CD4-positive, alpha-beta T cell (primary cell): ENCODE measurements around the gene GALR3. TPM values are rescaled to one million over a fixed set of nuclear protein-coding genes. Genes with fewer than 3 reads are reported as not detected.

Experiments
- ATAC-seq: fragments of 200-7000 bp; cut with Tn5 transposase; one replicate; pipeline ENCODE4 v1.10.0; 2022; ENCODE audit warnings: mild to moderate bottlenecking; ENCODE audit not compliant: poor library complexity
- CTCF ChIA-PET: fragments of 350-600 bp; sonication (Branson Sonifier 250); formaldehyde crosslinking; loops from one replicate; lab custom pipeline; 2021; ENCODE audit warnings: antibody characterized with exemption, inconsistent platforms; lab: Charles Lee
- POLR2A ChIA-PET: fragments of 350-600 bp; sonication (Branson Sonifier 250); formaldehyde crosslinking; loops from one replicate; lab custom pipeline; 2021; ENCODE audit warnings: antibody characterized with exemption, inconsistent platforms; lab: Charles Lee
- DNase-seq, 14 experiments: peaks; one replicate each; pipeline ENCODE4 v3.0.0-alpha.2; 2013 to 2020; ENCODE audit warnings: mixed read lengths in 2 of 14
- H3K27ac ChIP-seq, 2 donors: one replicate each; pipeline versions ENCODE4 v1.5.1 to v1.7.0; 2013; ENCODE audit warnings: low read length in 2 of 2, low read depth in 1 of 2, mild to moderate bottlenecking in 1 of 2
- H3K27me3 ChIP-seq, 2 experiments: 1 replicate in 1 of 2; 2 replicates in 1 of 2; pipeline versions ENCODE4 v1.6.1 to v1.7.0; 2013; ENCODE audit warnings: low read length in 2 of 2, control low read depth in 1 of 2, mild to moderate bottlenecking in 1 of 2, moderate library complexity in 1 of 2; ENCODE audit not compliant: insufficient read depth in 2 of 2, control insufficient read depth in 1 of 2
- H3K36me3 ChIP-seq: one replicate; pipeline ENCODE4 v1.6.1; 2013; ENCODE audit warnings: low read length, control low read depth; ENCODE audit not compliant: insufficient read depth
- H3K4me1 ChIP-seq: one replicate; pipeline ENCODE4 v1.6.1; 2013; ENCODE audit warnings: low read length, control low read depth; ENCODE audit not compliant: insufficient read depth
- H3K4me3 ChIP-seq: one replicate; pipeline ENCODE4 v1.5.1; 2013; ENCODE audit warnings: mild to moderate bottlenecking, low read length, moderate library complexity
- H3K9me3 ChIP-seq, 2 experiments: 1 replicate in 1 of 2; 2 replicates in 1 of 2; pipeline versions ENCODE4 v1.6.1 to v1.7.0; 2013; ENCODE audit warnings: low read length in 2 of 2, mild to moderate bottlenecking in 2 of 2, control low read depth in 1 of 2, moderate library complexity in 1 of 2; ENCODE audit not compliant: control insufficient read depth in 1 of 2, insufficient read depth in 1 of 2
- H3K27ac Mint-ChIP-seq: one replicate; pipeline ENCODE4 v1.8.0; 2020; ENCODE audit warnings: mixed read lengths
- H3K27me3 Mint-ChIP-seq: one replicate; pipeline ENCODE4 v1.8.0; 2021; ENCODE audit warnings: mixed read lengths
- H3K36me3 Mint-ChIP-seq: one replicate; pipeline ENCODE4 v1.8.0; 2021; ENCODE audit warnings: low read depth, mixed read lengths
- H3K4me1 Mint-ChIP-seq: one replicate; pipeline ENCODE4 v1.8.0; 2021; ENCODE audit warnings: low read depth, mixed read lengths
- H3K4me3 Mint-ChIP-seq: one replicate; pipeline ENCODE4 v1.8.0; 2020; ENCODE audit warnings: mild to moderate bottlenecking, mixed read lengths
- H3K9me3 Mint-ChIP-seq: one replicate; pipeline ENCODE4 v1.8.0; 2020; ENCODE audit warnings: mixed read lengths
- intact Hi-C, 2 experiments: fragments of 100-400 bp; cut with DNase I in 1 of 2; cut with micrococcal nuclease in 1 of 2; formaldehyde crosslinking; loops; one replicate each; pipeline versions ENCODE4 v1.15.1 to v1.9.0; 2023 to 2025; cut with DNase I, micrococcal nuclease
- total RNA-seq, 174 experiments: library from RNA in 2 of 174; stranded (reverse) in 2 of 174; gene quantifications; one replicate each; pipeline ENCODE4 v1.2.3 and lab custom pipeline; 2021 to 2026
- TF ChIP-seq, protein P1 (sequence below): fragments of 200-600 bp; IDR thresholded peaks from one replicate; pipeline ENCODE4 v1.8.0; 2022; ENCODE audit warnings: antibody characterized with exemption, mild to moderate bottlenecking

Gene GALR3
- total RNA-seq, 2 experiments from 2014 or later, result not detected

DNA sequence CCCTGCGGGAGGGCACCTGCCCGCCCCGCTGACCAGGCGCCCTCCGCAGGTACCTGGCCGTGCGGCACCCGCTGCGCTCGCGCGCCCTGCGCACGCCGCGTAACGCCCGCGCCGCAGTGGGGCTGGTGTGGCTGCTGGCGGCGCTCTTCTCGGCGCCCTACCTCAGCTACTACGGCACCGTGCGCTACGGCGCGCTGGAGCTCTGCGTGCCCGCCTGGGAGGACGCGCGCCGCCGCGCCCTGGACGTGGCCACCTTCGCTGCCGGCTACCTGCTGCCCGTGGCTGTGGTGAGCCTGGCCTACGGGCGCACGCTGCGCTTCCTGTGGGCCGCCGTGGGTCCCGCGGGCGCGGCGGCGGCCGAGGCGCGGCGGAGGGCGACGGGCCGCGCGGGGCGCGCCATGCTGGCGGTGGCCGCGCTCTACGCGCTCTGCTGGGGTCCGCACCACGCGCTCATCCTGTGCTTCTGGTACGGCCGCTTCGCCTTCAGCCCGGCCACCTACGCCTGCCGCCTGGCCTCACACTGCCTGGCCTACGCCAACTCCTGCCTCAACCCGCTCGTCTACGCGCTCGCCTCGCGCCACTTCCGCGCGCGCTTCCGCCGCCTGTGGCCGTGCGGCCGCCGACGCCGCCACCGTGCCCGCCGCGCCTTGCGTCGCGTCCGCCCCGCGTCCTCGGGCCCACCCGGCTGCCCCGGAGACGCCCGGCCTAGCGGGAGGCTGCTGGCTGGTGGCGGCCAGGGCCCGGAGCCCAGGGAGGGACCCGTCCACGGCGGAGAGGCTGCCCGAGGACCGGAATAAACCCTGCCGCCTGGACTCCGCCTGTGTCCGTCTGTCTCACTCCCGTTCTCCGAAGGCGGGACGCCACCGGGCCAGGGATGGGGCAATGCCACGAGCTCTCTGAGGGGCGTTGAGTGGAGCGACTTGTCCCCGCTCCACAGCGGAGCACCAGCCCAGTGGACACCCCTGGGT is 1.8 kb downstream of the GALR3 start:
- ChIA-PET CTCF (no interaction called here), POLR2A (interaction anchor here (1.0 kb wide), 1 partner anchor 19 kb away, joined by 3 read pairs; the partner anchor contains the start of gene ANKRD54)
- Mint-ChIP-seq H3K4me1 (no peaks in the 10 kb centered on the region), H3K36me3 (peaks cover 16% of the 10 kb centered on the region), H3K27me3 (peaks cover 30% of the 10 kb centered on the region), H3K27ac (no peak overlapping the region), H3K4me3 (no peak overlapping the region), H3K9me3 (no peaks in the 10 kb centered on the region)
- intact Hi-C loops, result no loop called here
- DNase-seq, result peak in 2 of 14 experiments; percentile 32 to 33
- TF ChIP-seq, protein P1, sequence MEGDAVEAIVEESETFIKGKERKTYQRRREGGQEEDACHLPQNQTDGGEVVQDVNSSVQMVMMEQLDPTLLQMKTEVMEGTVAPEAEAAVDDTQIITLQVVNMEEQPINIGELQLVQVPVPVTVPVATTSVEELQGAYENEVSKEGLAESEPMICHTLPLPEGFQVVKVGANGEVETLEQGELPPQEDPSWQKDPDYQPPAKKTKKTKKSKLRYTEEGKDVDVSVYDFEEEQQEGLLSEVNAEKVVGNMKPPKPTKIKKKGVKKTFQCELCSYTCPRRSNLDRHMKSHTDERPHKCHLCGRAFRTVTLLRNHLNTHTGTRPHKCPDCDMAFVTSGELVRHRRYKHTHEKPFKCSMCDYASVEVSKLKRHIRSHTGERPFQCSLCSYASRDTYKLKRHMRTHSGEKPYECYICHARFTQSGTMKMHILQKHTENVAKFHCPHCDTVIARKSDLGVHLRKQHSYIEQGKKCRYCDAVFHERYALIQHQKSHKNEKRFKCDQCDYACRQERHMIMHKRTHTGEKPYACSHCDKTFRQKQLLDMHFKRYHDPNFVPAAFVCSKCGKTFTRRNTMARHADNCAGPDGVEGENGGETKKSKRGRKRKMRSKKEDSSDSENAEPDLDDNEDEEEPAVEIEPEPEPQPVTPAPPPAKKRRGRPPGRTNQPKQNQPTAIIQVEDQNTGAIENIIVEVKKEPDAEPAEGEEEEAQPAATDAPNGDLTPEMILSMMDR, result no peak
- peak; percentile 46 for ATAC-seq
- H3K36me3 ChIP-seq, result no peaks in the 10 kb centered on the region
- no peak overlapping the region for H3K4me3 ChIP-seq
- H3K27ac ChIP-seq, result no peak overlapping the region
- no peaks in the 10 kb centered on the region for H3K9me3 ChIP-seq
- H3K27me3 ChIP-seq, result peaks cover 5 to 9% of the 10 kb centered on the region in 2 experiments
- peaks cover 3% of the 10 kb centered on the region for H3K4me1 ChIP-seq

DNA sequence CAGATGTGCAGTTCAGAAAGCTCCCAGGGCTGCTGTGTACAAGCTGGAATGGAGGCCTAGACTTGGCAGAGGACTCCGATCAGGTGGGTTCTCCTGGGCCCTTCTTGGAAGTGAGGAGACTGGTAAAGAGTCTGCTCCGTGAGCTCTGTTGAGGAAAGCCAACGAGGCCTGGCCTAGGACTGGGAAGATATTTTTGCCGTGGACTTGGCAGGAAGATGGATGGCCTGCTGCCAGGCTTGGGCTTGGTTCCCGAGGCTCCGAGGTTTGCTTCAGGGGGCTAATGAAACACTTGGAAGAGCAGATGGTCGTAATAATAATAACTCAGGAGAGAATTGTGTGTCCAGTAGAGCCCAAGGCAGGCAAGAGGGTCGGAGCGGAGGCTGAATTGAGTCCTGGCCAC is 3.9 kb downstream of the GALR3 start:
- ATAC-seq (no peak), DNase-seq (no peak)
- no peaks in the 10 kb centered on the region for H3K9me3 ChIP-seq
- Mint-ChIP-seq H3K9me3 (no peaks in the 10 kb centered on the region), H3K36me3 (peaks cover 33% of the 10 kb centered on the region), H3K27ac (no peak overlapping the region), H3K4me1 (no peaks in the 10 kb centered on the region), H3K4me3 (no peak overlapping the region), H3K27me3 (peaks cover 13% of the 10 kb centered on the region)
- peaks cover 19% of the 10 kb centered on the region for H3K36me3 ChIP-seq
- intact Hi-C loops, result no loop called here
- no peak overlapping the region for H3K4me3 ChIP-seq
- peaks cover 3% of the 10 kb centered on the region for H3K4me1 ChIP-seq
- ChIA-PET CTCF (no interaction called here), POLR2A (no interaction called here)
- TF ChIP-seq, protein P1, result no peak
- peaks cover 5 to 7% of the 10 kb centered on the region in 2 experiments for H3K27me3 ChIP-seq
- no peak overlapping the region for H3K27ac ChIP-seq

DNA sequence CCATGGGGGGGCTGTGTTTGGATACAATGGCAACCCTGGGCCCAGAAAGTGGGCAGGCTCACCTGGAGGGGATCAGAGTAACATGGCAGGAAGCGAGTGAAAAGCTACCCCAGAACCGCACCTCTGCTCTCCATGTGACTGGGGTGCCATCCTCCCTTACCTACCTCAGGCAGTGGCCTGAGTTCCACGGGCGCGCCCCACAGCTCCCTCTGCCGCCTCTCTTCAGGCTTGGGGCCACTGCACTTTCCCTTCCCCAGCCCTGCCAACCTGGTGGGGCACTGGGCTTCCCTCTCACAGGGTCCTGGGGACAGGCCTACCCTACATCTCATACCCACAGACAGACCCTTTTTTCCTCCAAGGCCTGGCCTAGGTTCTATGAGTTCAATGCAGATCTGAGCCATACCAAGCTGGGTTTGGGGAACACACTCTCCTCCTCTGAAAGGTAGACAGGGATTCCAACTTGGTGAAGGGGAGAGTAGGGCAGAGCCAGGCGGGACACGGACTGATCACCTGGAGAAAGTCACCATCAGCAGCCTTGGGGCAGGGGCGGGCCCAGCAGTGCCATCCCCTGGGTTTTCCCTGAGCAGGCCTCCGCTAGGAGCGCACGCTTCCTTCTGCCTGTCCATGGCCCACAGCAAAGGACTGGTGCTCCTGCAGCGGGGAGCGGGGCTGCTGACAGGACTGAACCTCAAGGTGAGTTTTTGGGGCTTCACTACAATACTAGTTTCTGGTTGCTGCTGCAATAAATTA is 7.1 kb downstream of the GALR3 start:
- POLR2A ChIA-PET, result no interaction called here
- TF ChIP-seq, protein P1, result no peak
- intact Hi-C loops, result no loop called here
- CTCF ChIA-PET, result no interaction called here
- no peaks in the 10 kb centered on the region for H3K4me1 Mint-ChIP-seq
- Histone ChIP-seq H3K9me3 (no peaks in the 10 kb centered on the region), H3K27ac (no peak overlapping the region), H3K36me3 (peaks cover 42% of the 10 kb centered on the region), H3K4me1 (no peaks in the 10 kb centered on the region), H3K4me3 (no peak overlapping the region), H3K27me3 (no peaks in the 10 kb centered on the region)
- H3K27ac Mint-ChIP-seq, result no peak overlapping the region
- no peak for ATAC-seq
- H3K27me3 Mint-ChIP-seq, result no peaks in the 10 kb centered on the region
- DNase-seq, result no peak
- no peaks in the 10 kb centered on the region for H3K9me3 Mint-ChIP-seq
- H3K36me3 Mint-ChIP-seq, result peaks cover 56% of the 10 kb centered on the region
- no peak overlapping the region for H3K4me3 Mint-ChIP-seq
